ENCODE measurements around the gene TFB2M.

Gene TFB2M

GRCh38 chr1:246510147-246511030 is 55.7 kb downstream of the TFB2M start:
- FAIRE-seq (no peak), DNase-seq (ENCODE audit: insufficient read length, low spot score) (no peak)
- TF ChIP-seq POLR2A (IDR thresholded peaks at IDR 0.05; ENCODE audit: low read depth, low read length) = no peak
- no peak for TF ChIP-seq POLR2AphosphoS5 (IDR thresholded peaks at IDR 0.05; ENCODE audit: low read depth, low read length)
- TF ChIP-seq POU2F2 (IDR thresholded peaks at IDR 0.05; ENCODE audit: low read depth, low read length) = no peak
- TF ChIP-seq PAX5 (IDR thresholded peaks at IDR 0.05; ENCODE audit: insufficient read depth, low read length, severe bottlenecking) = no peak
- TF ChIP-seq TAF1 (IDR thresholded peaks at IDR 0.05; ENCODE audit: low read depth, low read length) = no peak
- TF ChIP-seq SPI1 (IDR thresholded peaks at IDR 0.05; ENCODE audit: low read depth, low read length) = no peak

GRCh38 chr1:246508897-246509688 is 57.0 kb downstream of the TFB2M start:
- no peak for TF ChIP-seq SPI1 (IDR thresholded peaks at IDR 0.05; ENCODE audit: low read depth, low read length)
- TF ChIP-seq POLR2A (IDR thresholded peaks at IDR 0.05; ENCODE audit: low read depth, low read length) = no peak
- TF ChIP-seq POLR2AphosphoS5 (IDR thresholded peaks at IDR 0.05; ENCODE audit: low read depth, low read length) = no peak
- no peak for TF ChIP-seq TAF1 (IDR thresholded peaks at IDR 0.05; ENCODE audit: low read depth, low read length)
- no peak for TF ChIP-seq POU2F2 (IDR thresholded peaks at IDR 0.05; ENCODE audit: low read depth, low read length)
- no peak for TF ChIP-seq PAX5 (IDR thresholded peaks at IDR 0.05; ENCODE audit: insufficient read depth, low read length, severe bottlenecking)
- FAIRE-seq (no peak), DNase-seq (ENCODE audit: insufficient read length, low spot score) (no peak)

- no peak for TF ChIP-seq POU2F2 (IDR thresholded peaks at IDR 0.05; ENCODE audit: low read depth, low read length)
- TF ChIP-seq SPI1 (IDR thresholded peaks at IDR 0.05; ENCODE audit: low read depth, low read length) = no peak
- TF ChIP-seq TAF1 (IDR thresholded peaks at IDR 0.05; ENCODE audit: low read depth, low read length) = no peak; the same call in 1 of the 2 replicates
- TF ChIP-seq PAX5 (IDR thresholded peaks at IDR 0.05; ENCODE audit: insufficient read depth, low read length, severe bottlenecking) = no peak
- no peak for TF ChIP-seq POLR2A (IDR thresholded peaks at IDR 0.05; ENCODE audit: low read depth, low read length)
- TF ChIP-seq POLR2AphosphoS5 (IDR thresholded peaks at IDR 0.05; ENCODE audit: low read depth, low read length) = no peak
- FAIRE-seq (peak; percentile 90), DNase-seq (ENCODE audit: insufficient read length, low spot score) (peak; percentile 87)
Observed at GRCh38 chr1:246506674-246507481, 59.2 kb downstream of the TFB2M start, which contains the start of gene SMYD3. TSS of gene SMYD3 (minus strand) at chr1:246507279.

- TF ChIP-seq TAF1 (IDR thresholded peaks at IDR 0.05; ENCODE audit: low read depth, low read length) (no peak), POLR2AphosphoS5 (IDR thresholded peaks at IDR 0.05; ENCODE audit: low read depth, low read length) (no peak), SPI1 (IDR thresholded peaks at IDR 0.05; ENCODE audit: low read depth, low read length) (no peak), PAX5 (IDR thresholded peaks at IDR 0.05; ENCODE audit: insufficient read depth, low read length, severe bottlenecking) (no peak), POLR2A (IDR thresholded peaks at IDR 0.05; ENCODE audit: low read depth, low read length) (no peak), POU2F2 (IDR thresholded peaks at IDR 0.05; ENCODE audit: low read depth, low read length) (no peak)
- FAIRE-seq = no peak
- no peak for DNase-seq (ENCODE audit: insufficient read length, low spot score)
Observed at GRCh38 chr1:246506367-246506673, 59.7 kb downstream of the TFB2M start.

GRCh38 chr1:246503341-246503740 is 62.7 kb downstream of the TFB2M start:
- no peak for DNase-seq (ENCODE audit: insufficient read length, low spot score)
- no peak for FAIRE-seq
- TF ChIP-seq POLR2AphosphoS5 (IDR thresholded peaks at IDR 0.05; ENCODE audit: low read depth, low read length) = no peak
- TF ChIP-seq POLR2A (IDR thresholded peaks at IDR 0.05; ENCODE audit: low read depth, low read length) = no peak

- DNase-seq (ENCODE audit: insufficient read length, low spot score) (no peak), FAIRE-seq (peak; percentile 26)
- no peak for TF ChIP-seq PAX5 (IDR thresholded peaks at IDR 0.05; ENCODE audit: insufficient read depth, low read length, severe bottlenecking)
- TF ChIP-seq POU2F2 (IDR thresholded peaks at IDR 0.05; ENCODE audit: low read depth, low read length) = no peak
- TF ChIP-seq SPI1 (IDR thresholded peaks at IDR 0.05; ENCODE audit: low read depth, low read length) = 0 out of 2 replicates have a peak, but pooled peaks have one; percentile 21
- TF ChIP-seq TAF1 (IDR thresholded peaks at IDR 0.05; ENCODE audit: low read depth, low read length) = no peak
Observed at GRCh38 chr1:246497331-246497915, 68.6 kb downstream of the TFB2M start.

GRCh38 chr1:246492611-246493245 is 73.3 kb downstream of the TFB2M start:
- no peak for FAIRE-seq
- TF ChIP-seq POU2F2 (IDR thresholded peaks at IDR 0.05; ENCODE audit: low read depth, low read length) (no peak), SPI1 (IDR thresholded peaks at IDR 0.05; ENCODE audit: low read depth, low read length) (no peak), TAF1 (IDR thresholded peaks at IDR 0.05; ENCODE audit: low read depth, low read length) (no peak), PAX5 (IDR thresholded peaks at IDR 0.05; ENCODE audit: insufficient read depth, low read length, severe bottlenecking) (no peak), POLR2AphosphoS5 (IDR thresholded peaks at IDR 0.05; ENCODE audit: low read depth, low read length) (no peak), POLR2A (IDR thresholded peaks at IDR 0.05; ENCODE audit: low read depth, low read length) (no peak)
- DNase-seq (ENCODE audit: insufficient read length, low spot score) = no peak

GRCh38 chr1:246491551-246492053 is 74.5 kb downstream of the TFB2M start:
- no peak for FAIRE-seq
- no peak for TF ChIP-seq POLR2A (IDR thresholded peaks at IDR 0.05; ENCODE audit: low read depth, low read length)
- no peak for TF ChIP-seq PAX5 (IDR thresholded peaks at IDR 0.05; ENCODE audit: insufficient read depth, low read length, severe bottlenecking)
- TF ChIP-seq TAF1 (IDR thresholded peaks at IDR 0.05; ENCODE audit: low read depth, low read length) = no peak
- TF ChIP-seq POU2F2 (IDR thresholded peaks at IDR 0.05; ENCODE audit: low read depth, low read length) = no peak

More at GRCh38 chr1:246491551-246492053, 74.5 kb downstream of the TFB2M start:
- no peak for DNase-seq (ENCODE audit: insufficient read length, low spot score)

All from GM12891 (cell line).